IMR-90 (cell line): Measurements from ENCODE around the gene TMBIM6. TPM values are rescaled to one million over a fixed set of nuclear protein-coding genes. Genes with fewer than 3 reads are reported as not detected.

Experiments
- ATAC-seq: fragments of 200-7000 bp; cut with Tn5 transposase; 2 replicates; pipeline ENCODE4 v1.9.1; 2020; ENCODE audit warnings: low read depth, mild to moderate bottlenecking, moderate library complexity
- BruUV-seq: library from RNA; stranded (reverse); fragments of 400-500 nt; replicated peaks from 2 replicates; lab custom pipeline; 2021; lab: Mats Ljungman, UMichigan
- CTCF ChIA-PET: fragments of 300-600 bp; formaldehyde crosslinking; extraction: SDS; loops from one replicate; lab custom pipeline; 2021; ENCODE audit warnings: antibody characterized with exemption; lab: Yijun Ruan, JAX
- POLR2A ChIA-PET: fragments of 300-600 bp; sonication (Branson Sonifier 250); formaldehyde crosslinking; loops from one replicate; lab custom pipeline; 2022; ENCODE audit warnings: antibody characterized with exemption; ENCODE audit not compliant: unreplicated experiment; lab: Charles Lee
- DNase-seq: peaks from one replicate; pipeline ENCODE4 v3.0.0; 2013
- H2AFZ ChIP-seq: replicated peaks from 2 replicates; pipeline ENCODE3; 2013; ENCODE audit warnings: low read length, mild to moderate bottlenecking; ENCODE audit not compliant: poor library complexity
- H2AK5ac ChIP-seq: 2 replicates; pipeline ENCODE4 v1.6.1; 2013; ENCODE audit warnings: low read depth, low read length, inconsistent platforms
- H2AK9ac ChIP-seq: replicated peaks from 2 replicates; pipeline ENCODE3; 2013; ENCODE audit warnings: mild to moderate bottlenecking, low read depth, low read length, moderate library complexity; ENCODE audit not compliant: poor library complexity
- H2BK120ac ChIP-seq: 2 replicates; pipeline ENCODE4 v1.6.1; 2013; ENCODE audit warnings: low read depth, low read length, inconsistent platforms
- H2BK15ac ChIP-seq: 3 replicates; pipeline ENCODE4 v1.6.1; 2013; ENCODE audit warnings: low read depth, low read length, inconsistent platforms
- H2BK20ac ChIP-seq: 2 replicates; pipeline ENCODE4 v1.6.1; 2013; ENCODE audit warnings: low read depth, mild to moderate bottlenecking, inconsistent platforms, low read length, moderate library complexity
- H2BK5ac ChIP-seq: 2 replicates; pipeline ENCODE4 v1.6.1; 2013; ENCODE audit warnings: mild to moderate bottlenecking, low read depth, low read length, inconsistent platforms; ENCODE audit not compliant: poor library complexity, severe bottlenecking
- H3K14ac ChIP-seq: replicated peaks from 2 replicates; pipeline ENCODE4 v1.6.1; 2013; ENCODE audit warnings: low read depth, low read length, inconsistent platforms
- H3K18ac ChIP-seq: 2 replicates; pipeline ENCODE4 v1.6.1; 2013; ENCODE audit warnings: low read depth, low read length, control low read depth
- H3K23ac ChIP-seq: 2 replicates; pipeline ENCODE4 v1.6.1; 2013; ENCODE audit warnings: low read depth, low read length, inconsistent platforms
- H3K27ac ChIP-seq: 2 replicates; pipeline ENCODE4 v1.5.1; 2013; ENCODE audit warnings: mild to moderate bottlenecking, control low read depth, low read length; ENCODE audit not compliant: insufficient read depth
- H3K27me3 ChIP-seq: 2 replicates; pipeline ENCODE4 v1.6.1; 2013; ENCODE audit warnings: low read length; ENCODE audit not compliant: control insufficient read depth, insufficient read depth
- H3K36me3 ChIP-seq: 2 replicates; pipeline ENCODE4 v1.6.1; 2013; ENCODE audit warnings: low read length, mixed read lengths; ENCODE audit not compliant: control insufficient read depth, insufficient read depth
- H3K4ac ChIP-seq: 2 replicates; pipeline ENCODE4 v1.6.1; 2013; ENCODE audit warnings: low read depth, low read length, inconsistent platforms
- H3K4me1 ChIP-seq: 2 replicates; pipeline ENCODE4 v1.6.1; 2013; ENCODE audit warnings: low read length, mixed read lengths; ENCODE audit not compliant: control insufficient read depth, insufficient read depth
- H3K4me2 ChIP-seq: 2 replicates; pipeline ENCODE4 v1.6.1; 2013; ENCODE audit warnings: low read depth, mild to moderate bottlenecking, control low read depth, low read length, moderate library complexity
- H3K4me3 ChIP-seq: 2 replicates; pipeline ENCODE4 v1.5.1; 2013; ENCODE audit warnings: low read depth, mild to moderate bottlenecking, control low read depth, low read length, moderate library complexity; ENCODE audit not compliant: insufficient read depth
- H3K56ac ChIP-seq: 2 replicates; pipeline ENCODE4 v1.6.1; 2013; ENCODE audit warnings: low read length, inconsistent platforms; ENCODE audit not compliant: insufficient read depth; ENCODE audit errors: extremely low read depth
- H3K79me1 ChIP-seq, 2 experiments: 2 replicates each; pipeline ENCODE4 v1.6.1; 2013; ENCODE audit warnings: low read length in 2 of 2, inconsistent platforms in 1 of 2, low read depth in 1 of 2
- H3K9ac ChIP-seq: 2 replicates; pipeline ENCODE4 v1.6.1; 2013; ENCODE audit warnings: low read depth, low read length, control low read depth
- H3K9me1 ChIP-seq: 2 replicates; pipeline ENCODE4 v1.6.1; 2013; ENCODE audit warnings: low read length, inconsistent platforms; ENCODE audit not compliant: insufficient read depth
- H3K9me3 ChIP-seq: 2 replicates; pipeline ENCODE4 v1.6.1; 2013; ENCODE audit warnings: low read length; ENCODE audit not compliant: control insufficient read depth, insufficient read depth
- H4K20me1 ChIP-seq: 2 replicates; pipeline ENCODE4 v1.6.1; 2013; ENCODE audit warnings: low read length, inconsistent platforms; ENCODE audit not compliant: insufficient read depth
- H4K5ac ChIP-seq: 2 replicates; pipeline ENCODE4 v1.6.1; 2013; ENCODE audit warnings: mild to moderate bottlenecking, low read depth, low read length, control low read depth
- H4K8ac ChIP-seq, 2 experiments: 2 replicates each; pipeline ENCODE4 v1.6.1; 2013; ENCODE audit warnings: low read depth in 2 of 2, low read length in 2 of 2, control low read depth in 1 of 2, inconsistent platforms in 1 of 2
- H4K91ac ChIP-seq: 2 replicates; pipeline ENCODE4 v1.6.1; 2013; ENCODE audit warnings: low read depth, low read length, inconsistent platforms; ENCODE audit not compliant: insufficient read depth
- BHLHE40 ChIP-seq: fragments of 150-350 bp; IDR thresholded peaks from 2 replicates; pipeline ENCODE4 v1.6.1; 2016; ENCODE audit warnings: mild to moderate bottlenecking, low read depth, low read length
- CEBPB ChIP-seq: IDR thresholded peaks from 2 replicates; pipeline ENCODE4 v1.6.1; 2012; ENCODE audit warnings: low read depth, low read length, improper control_type of control experiment
- CHD1 ChIP-seq: IDR thresholded peaks from 2 replicates; pipeline ENCODE4 v1.6.1; 2012; ENCODE audit warnings: low read depth, low read length, improper control_type of control experiment
- ELK1 ChIP-seq: fragments of 150-350 bp; IDR thresholded peaks from 2 replicates; pipeline ENCODE4 v1.6.1; 2016; ENCODE audit warnings: low read depth, mild to moderate bottlenecking, low read length, moderate library complexity, borderline replicate concordance
- FOS ChIP-seq: fragments of 150-350 bp; IDR thresholded peaks from 2 replicates; pipeline ENCODE4 v1.6.1; 2016; ENCODE audit warnings: low read depth, low read length
- MAFK ChIP-seq: IDR thresholded peaks from 2 replicates; pipeline ENCODE4 v1.6.1; 2012; ENCODE audit warnings: low read depth, low read length, improper control_type of control experiment
- MAZ ChIP-seq: IDR thresholded peaks from 2 replicates; pipeline ENCODE4 v1.6.1; 2012; ENCODE audit warnings: low read depth, mild to moderate bottlenecking, low read length, improper control_type of control experiment, moderate library complexity, borderline replicate concordance
- MXI1 ChIP-seq: IDR thresholded peaks from 2 replicates; pipeline ENCODE4 v1.6.1; 2012; ENCODE audit warnings: low read depth, mild to moderate bottlenecking, low read length, moderate library complexity, borderline replicate concordance
- NFE2L2 ChIP-seq: fragments of 150-350 bp; IDR thresholded peaks from 2 replicates; pipeline ENCODE4 v1.6.1; 2016; ENCODE audit warnings: low read depth, mild to moderate bottlenecking, low read length
- POLR2A ChIP-seq: IDR thresholded peaks from 2 replicates; pipeline ENCODE4 v1.6.1; 2012; ENCODE audit warnings: mild to moderate bottlenecking, low read depth, low read length
- RAD21 ChIP-seq: IDR thresholded peaks from 2 replicates; pipeline ENCODE4 v1.6.1; 2012; ENCODE audit warnings: low read length, improper control_type of control experiment
- RCOR1 ChIP-seq: IDR thresholded peaks from 2 replicates; pipeline ENCODE4 v1.6.1; 2012; ENCODE audit warnings: mild to moderate bottlenecking, low read length, improper control_type of control experiment; ENCODE audit not compliant: insufficient replicate concordance
- RFX5 ChIP-seq: IDR thresholded peaks from 2 replicates; pipeline ENCODE4 v1.8.0; 2012; ENCODE audit warnings: low read depth, mild to moderate bottlenecking, low read length, moderate library complexity
- SMC3 ChIP-seq: fragments of 150-350 bp; IDR thresholded peaks from 2 replicates; pipeline ENCODE4 v1.6.1; 2016; ENCODE audit warnings: low read depth, mild to moderate bottlenecking, antibody characterized with exemption, low read length, moderate library complexity
- WGBS, 2 experiments: methylation state at CpG; one replicate each; pipeline versions ENCODE4 v1.1.5 to v1.1.7; 2013; ENCODE audit warnings: missing lambda C conversion rate in 2 of 2; ENCODE audit not compliant: insufficient read length in 1 of 2; ENCODE audit errors: extremely low coverage in 2 of 2; 5-methylcytosine and 5-hydroxymethylcytosine counted together
- dilution Hi-C: fragments of 300-500 bp; cut with HindIII; formaldehyde crosslinking; loops from one replicate; pipeline ENCODE4 v1.14.3; 2018; ENCODE audit warnings: low sequenced_read_pairs; ENCODE audit not compliant: unreplicated experiment
- in situ Hi-C: fragments of 300-500 bp; cut with MboI; formaldehyde crosslinking; loops from 3 replicates; pipeline ENCODE4 v1.14.3; 2019; ENCODE audit warnings: low sequenced_read_pairs, inconsistent platforms, mixed read lengths
- intact Hi-C: fragments of 100-400 bp; cut with micrococcal nuclease; formaldehyde crosslinking; loops from 2 replicates; pipeline ENCODE4 v1.10.0; 2022
- polyA plus RNA-seq, 3 experiments: library from polyadenylated mRNA; depleted of rRNA; stranded (reverse); fragments of >200 nt; gene quantifications; 2 replicates each; pipeline ENCODE4 v1.2.3, GENCODE V29; 2012; ENCODE audit warnings: low replicate concordance in 1 of 3
- total RNA-seq: library from RNA; depleted of rRNA; stranded (reverse); fragments of >200 nt; gene quantifications from 2 replicates; pipeline ENCODE4 v1.2.3, GENCODE V29; 2012
- TF ChIP-seq, protein P1 (sequence below): fragments of 150-350 bp; IDR thresholded peaks from 2 replicates; pipeline ENCODE4 v1.6.1; 2017; ENCODE audit warnings: mild to moderate bottlenecking, antibody characterized with exemption, low read length, low read depth
- TF ChIP-seq, protein P2 (sequence below): conservative IDR thresholded peaks from 2 replicates; pipeline ENCODE4 v1.5.1; 2012; ENCODE audit warnings: mild to moderate bottlenecking, low read depth, low read length, improper control_type of control experiment

TMBIM6 gene
- total and polyA plus RNA-seq, 2 of the 4 experiments (the other 2 are of a cell fraction), result 255 to 285 TPM

DNA sequence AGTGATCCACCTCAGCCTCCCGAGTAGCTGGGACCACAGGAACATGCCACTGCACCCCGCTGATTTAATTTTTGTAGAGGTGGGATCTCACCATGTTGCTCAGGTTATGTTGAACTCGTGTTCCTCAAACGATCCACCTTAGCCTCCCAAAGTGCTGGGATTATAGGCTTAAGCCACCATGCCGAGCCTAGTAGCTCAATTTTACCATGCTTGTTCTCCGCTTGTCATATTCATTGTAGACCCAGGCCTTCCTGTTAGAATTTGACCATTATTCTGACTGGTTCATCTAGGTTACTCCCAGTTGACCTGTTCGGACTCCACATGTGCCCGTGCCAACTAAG lies 24.7 kb downstream of the TMBIM6 start:
- CTCF ChIA-PET, result interaction anchor here (1.4 kb wide), 1 partner anchor 12 kb away, joined by 3 read pairs; no protein-coding TSS in a partner anchor

More for the DNA sequence above, 24.7 kb downstream of the TMBIM6 start:
- TF ChIP-seq RCOR1, result no peak
- no peak for TF ChIP-seq FOS
- TF ChIP-seq, protein P1, sequence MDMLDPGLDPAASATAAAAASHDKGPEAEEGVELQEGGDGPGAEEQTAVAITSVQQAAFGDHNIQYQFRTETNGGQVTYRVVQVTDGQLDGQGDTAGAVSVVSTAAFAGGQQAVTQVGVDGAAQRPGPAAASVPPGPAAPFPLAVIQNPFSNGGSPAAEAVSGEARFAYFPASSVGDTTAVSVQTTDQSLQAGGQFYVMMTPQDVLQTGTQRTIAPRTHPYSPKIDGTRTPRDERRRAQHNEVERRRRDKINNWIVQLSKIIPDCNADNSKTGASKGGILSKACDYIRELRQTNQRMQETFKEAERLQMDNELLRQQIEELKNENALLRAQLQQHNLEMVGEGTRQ, result no peak
- no peak for TF ChIP-seq CEBPB
- TF ChIP-seq MXI1, result no peak
- TF ChIP-seq POLR2A, result no peak
- no peak for TF ChIP-seq RAD21
- TF ChIP-seq ELK1, result no peak
- TF ChIP-seq RFX5, result no peak
- TF ChIP-seq, protein P2, sequence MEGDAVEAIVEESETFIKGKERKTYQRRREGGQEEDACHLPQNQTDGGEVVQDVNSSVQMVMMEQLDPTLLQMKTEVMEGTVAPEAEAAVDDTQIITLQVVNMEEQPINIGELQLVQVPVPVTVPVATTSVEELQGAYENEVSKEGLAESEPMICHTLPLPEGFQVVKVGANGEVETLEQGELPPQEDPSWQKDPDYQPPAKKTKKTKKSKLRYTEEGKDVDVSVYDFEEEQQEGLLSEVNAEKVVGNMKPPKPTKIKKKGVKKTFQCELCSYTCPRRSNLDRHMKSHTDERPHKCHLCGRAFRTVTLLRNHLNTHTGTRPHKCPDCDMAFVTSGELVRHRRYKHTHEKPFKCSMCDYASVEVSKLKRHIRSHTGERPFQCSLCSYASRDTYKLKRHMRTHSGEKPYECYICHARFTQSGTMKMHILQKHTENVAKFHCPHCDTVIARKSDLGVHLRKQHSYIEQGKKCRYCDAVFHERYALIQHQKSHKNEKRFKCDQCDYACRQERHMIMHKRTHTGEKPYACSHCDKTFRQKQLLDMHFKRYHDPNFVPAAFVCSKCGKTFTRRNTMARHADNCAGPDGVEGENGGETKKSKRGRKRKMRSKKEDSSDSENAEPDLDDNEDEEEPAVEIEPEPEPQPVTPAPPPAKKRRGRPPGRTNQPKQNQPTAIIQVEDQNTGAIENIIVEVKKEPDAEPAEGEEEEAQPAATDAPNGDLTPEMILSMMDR, result no peak
- TF ChIP-seq MAZ, result no peak
- no peak for TF ChIP-seq SMC3
- TF ChIP-seq CHD1, result no peak
- TF ChIP-seq BHLHE40, result no peak
- TF ChIP-seq MAFK, result no peak
- TF ChIP-seq NFE2L2, result no peak
- H2BK15ac ChIP-seq, result no peak overlapping the region
- 0 out of 2 replicates have a peak, but pooled peaks cover 2% of the 10 kb centered on the region for H3K27me3 ChIP-seq
- peaks cover 14% of the 10 kb centered on the region for H4K20me1 ChIP-seq
- no peak for ATAC-seq
- H3K4me3 ChIP-seq, result no peak overlapping the region
- no peak for DNase-seq
- no peaks in the 10 kb centered on the region for H3K9me3 ChIP-seq
- no peak overlapping the region for H3K27ac ChIP-seq
- no peak overlapping the region for H2BK120ac ChIP-seq
- H3K4me1 ChIP-seq, result no peaks in the 10 kb centered on the region
- intact Hi-C loops, result no loop called here
- no peak overlapping the region for H3K14ac ChIP-seq
- H3K4ac ChIP-seq, result no peak overlapping the region
- peaks cover 2% of the 10 kb centered on the region; the same call in 1 of the 2 replicates for H3K9me1 ChIP-seq
- no peak overlapping the region for H3K23ac ChIP-seq
- H2BK20ac ChIP-seq, result no peak overlapping the region
- dilution Hi-C loops, result no loop called here
- H3K4me2 ChIP-seq, result no peak overlapping the region
- H3K18ac ChIP-seq, result no peak overlapping the region
- H4K8ac ChIP-seq, result no peak overlapping the region
- no peak overlapping the region for H3K56ac ChIP-seq
- H2AK9ac ChIP-seq, result no peak overlapping the region
- no TSS peak for BruUV-seq
- 98% methylated on average over 8 of the region's 8 CpGs; no CpG with 5 or more reads in 1 of the 2 experiments for WGBS, 2 experiments
- H3K36me3 ChIP-seq, result peaks cover 33% of the 10 kb centered on the region
- no peak overlapping the region for H4K91ac ChIP-seq
- H3K79me1 ChIP-seq, result peaks cover 0 to 18% of the 10 kb centered on the region in 2 experiments; a peak in 2 of 4 replicates
- in situ Hi-C loops, result no loop called here
- no peak overlapping the region for H2BK5ac ChIP-seq
- POLR2A ChIA-PET, result no interaction called here
- no peak overlapping the region for H2AFZ ChIP-seq
- H4K5ac ChIP-seq, result no peak overlapping the region
- no peak overlapping the region for H2AK5ac ChIP-seq
- H3K9ac ChIP-seq, result no peak overlapping the region
